Testis (tissue), 3 donors: ENCODE results near the gene IL1F10. TPM values are rescaled to one million over a fixed set of nuclear protein-coding genes. Genes with fewer than 3 reads are reported as not detected.
"Not testable (repeated sequence)": the region's sequence is repeated elsewhere in the genome, so short reads cannot be mapped to it uniquely, and the experiment has no call there.

ENCODE experiments used
- DNase-seq: peaks from one replicate; pipeline ENCODE4 v3.0.0-alpha.2; 2019
- H3K27ac ChIP-seq, 2 donors: fragments of 200-600 bp; sonication (generic); one replicate each; pipeline ENCODE4 v1.5.1; 2019
- H3K27me3 ChIP-seq: fragments of 200-600 bp; sonication (generic); one replicate; pipeline ENCODE4 v1.5.1; 2019
- H3K36me3 ChIP-seq: fragments of 200-600 bp; sonication (generic); one replicate; pipeline ENCODE4 v1.5.1; 2017; ENCODE audit warnings: low read depth; ENCODE audit errors: missing control alignments
- H3K4me1 ChIP-seq: fragments of 200-600 bp; sonication (generic); one replicate; pipeline ENCODE4 v1.5.1; 2019
- H3K4me3 ChIP-seq, 2 donors: fragments of 200-600 bp; sonication (generic); one replicate each; pipeline ENCODE4 v1.5.1; 2017 to 2019
- H3K9me3 ChIP-seq: fragments of 200-600 bp; sonication (generic); one replicate; pipeline ENCODE4 v1.5.1; 2017
- CTCF ChIP-seq, 3 experiments: fragments of 450-650 bp in 2 of 3; fragments of 200-600 bp in 1 of 3; sonication (generic) in 1 of 3; IDR thresholded peaks; one replicate each; pipeline ENCODE4 v1.5.1; 2016 to 2019; ENCODE audit warnings: antibody characterized with exemption in 3 of 3, mild to moderate bottlenecking in 2 of 3, moderate library complexity in 1 of 3
- POLR2A ChIP-seq: fragments of 450-650 bp; IDR thresholded peaks from one replicate; pipeline ENCODE4 v1.6.1; 2017; ENCODE audit warnings: antibody characterized with exemption, mild to moderate bottlenecking, moderate library complexity
- WGBS, 2 donors: methylation state at CpG; one replicate each; pipeline ENCODE4 v1.1.5; 2018; 5-methylcytosine and 5-hydroxymethylcytosine counted together
- intact Hi-C: fragments of 100-400 bp; cut with DNase I; formaldehyde crosslinking; loops from one replicate; pipeline ENCODE4 v1.15.1; 2023; ENCODE audit warnings: low total_unique reads
- polyA plus RNA-seq: library from polyadenylated mRNA; stranded (reverse); fragments of 350-450 nt; fragmentation: Illumina TruSeq; extraction: RNeasy Lipid Tissue Mini Kit (QIAGEN cat#74804); gene quantifications from one replicate; pipeline ENCODE4 v1.2.3, GENCODE V29; 2014; ENCODE audit warnings: low read depth, low replicate concordance; ENCODE audit not compliant: insufficient read depth
- total RNA-seq, 2 donors: library from RNA; depleted of rRNA; stranded (reverse); fragments of >200 nt; gene quantifications; one replicate each; pipeline ENCODE4 v1.2.3, GENCODE V29; 2016

IL1F10 gene
- total and polyA plus RNA-seq, 3 donors from 2014 or later = 0.68 TPM; not detected in 2

DNA sequence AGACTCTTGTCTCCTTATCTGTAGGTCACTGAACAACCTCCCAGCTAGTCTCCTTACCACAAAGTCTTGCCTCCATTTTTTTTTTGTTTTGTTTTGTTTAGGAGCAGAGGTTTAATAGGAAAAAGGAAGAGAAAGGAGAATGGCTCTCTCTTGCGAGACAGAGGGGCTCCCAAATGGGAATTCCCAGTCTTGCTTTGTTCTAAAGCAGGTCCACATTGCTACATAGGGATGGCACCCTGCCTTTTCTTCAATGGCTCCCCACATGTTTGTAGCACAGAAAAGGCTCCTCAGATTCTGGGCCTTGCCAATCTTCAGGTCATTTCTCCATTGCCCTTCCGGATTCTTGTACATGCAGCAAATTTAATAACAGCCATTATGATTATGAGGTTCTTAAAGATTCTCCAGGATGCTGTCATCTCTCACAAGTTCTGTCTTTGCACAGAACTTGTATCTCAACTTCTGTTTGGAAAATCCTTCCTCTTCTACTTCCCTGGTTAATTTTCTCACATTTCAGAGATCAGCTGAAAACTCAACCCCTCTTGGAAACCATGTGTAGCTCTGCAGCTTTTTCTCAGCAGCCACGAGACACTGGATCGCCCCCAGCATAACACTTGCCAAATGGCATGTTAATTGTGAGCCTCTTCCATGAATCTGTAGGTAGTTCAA is 23.6 kb downstream of the IL1F10 start:
- no peaks in the 10 kb centered on the region for H3K4me1 ChIP-seq
- no peaks in the 10 kb centered on the region for H3K36me3 ChIP-seq
- H3K27ac ChIP-seq = no peak overlapping the region
- no peak for TF ChIP-seq POLR2A
- no peaks in the 10 kb centered on the region for H3K9me3 ChIP-seq
- intact Hi-C loops = no loop called here
- no peak for DNase-seq
- H3K27me3 ChIP-seq = no peaks in the 10 kb centered on the region
- WGBS, 2 donors = 77 to 79% methylated on average over 4 of the region's 4 CpGs
- H3K4me3 ChIP-seq = no peak overlapping the region

DNA sequence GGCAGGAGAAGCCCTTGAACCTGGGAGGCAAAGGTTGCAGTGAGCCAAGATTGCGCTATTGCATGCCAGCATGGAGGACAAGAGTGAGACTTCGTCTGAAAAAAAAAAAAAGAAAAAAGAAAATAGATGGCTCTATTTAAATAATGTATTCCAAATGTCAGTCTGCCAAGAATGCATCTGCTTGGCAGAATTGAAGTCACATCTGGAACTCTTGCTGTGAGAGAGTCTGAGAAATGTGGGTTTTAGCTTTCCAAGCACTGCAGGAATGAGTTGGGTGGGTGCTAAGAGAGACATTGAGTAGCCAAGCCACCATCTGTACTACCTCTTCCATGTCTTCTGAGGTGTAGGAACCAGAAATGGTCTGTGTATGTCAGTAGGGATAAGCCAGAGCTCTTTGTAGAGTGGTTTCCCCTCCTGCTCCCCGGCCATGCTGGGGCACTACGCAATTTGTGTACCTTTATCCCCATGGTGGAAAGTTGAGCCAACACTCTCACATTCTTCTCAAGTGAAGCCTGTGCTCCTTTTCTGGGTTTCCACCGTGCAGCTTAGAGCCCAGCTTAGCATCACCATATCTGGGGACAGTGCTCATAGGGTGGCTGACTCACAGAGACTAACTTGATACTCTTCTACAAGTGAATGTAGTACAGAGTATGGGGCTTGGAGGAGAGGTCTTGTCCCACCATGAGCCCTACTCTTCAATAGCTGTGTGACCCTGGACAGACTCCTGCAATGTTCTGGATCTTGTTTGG is 25.3 kb downstream of the IL1F10 start:
- H3K4me1 ChIP-seq = no peaks in the 10 kb centered on the region
- no peaks in the 10 kb centered on the region for H3K27me3 ChIP-seq
- no peak overlapping the region for H3K4me3 ChIP-seq
- H3K27ac ChIP-seq = no peak overlapping the region
- 92 to 93% methylated on average over 5 of the region's 5 CpGs for WGBS, 2 donors
- no peaks in the 10 kb centered on the region for H3K36me3 ChIP-seq
- intact Hi-C loops = no loop called here
- no peak for DNase-seq
- no peaks in the 10 kb centered on the region for H3K9me3 ChIP-seq
- TF ChIP-seq POLR2A (no peak), CTCF (IDR thresholded peaks at IDR 0.05) (no peak)

GRCh38 chr2:113093613-113093977 is 25.8 kb downstream of the IL1F10 start:
- Histone ChIP-seq H3K4me3 (no peak overlapping the region), H3K27ac (no peak overlapping the region), H3K36me3 (no peaks in the 10 kb centered on the region), H3K9me3 (no peaks in the 10 kb centered on the region), H3K4me1 (no peaks in the 10 kb centered on the region), H3K27me3 (no peaks in the 10 kb centered on the region)
- no peak for TF ChIP-seq CTCF (IDR thresholded peaks at IDR 0.05)
- no peak for TF ChIP-seq POLR2A
- intact Hi-C loops = no loop called here
- DNase-seq = no peak
- WGBS, 2 donors = 40 to 63% methylated on average over 2 of the region's 2 CpGs

DNA sequence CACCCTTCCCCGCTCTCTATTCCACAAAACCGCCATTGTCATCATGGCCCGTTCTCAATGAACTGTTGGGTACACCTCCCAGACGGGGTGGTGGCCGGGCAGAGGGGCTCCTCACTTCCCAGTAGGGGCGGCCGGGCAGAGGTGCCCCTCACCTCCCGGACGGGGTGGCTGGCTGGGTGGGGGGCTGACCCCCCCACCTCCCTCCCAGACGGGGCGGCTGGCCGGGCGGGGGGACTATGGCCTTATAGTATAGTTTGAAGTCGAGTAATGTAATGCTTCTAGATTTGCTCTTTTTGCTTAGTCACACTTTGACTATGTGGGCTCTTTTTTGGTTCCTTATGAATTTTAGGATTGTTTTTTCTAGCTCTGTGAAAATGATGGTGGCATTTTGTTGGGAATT is 28.5 kb downstream of the IL1F10 start:
- DNase-seq, H3K27me3 ChIP-seq, intact Hi-C loops, H3K27ac ChIP-seq, H3K36me3 ChIP-seq, H3K4me1 ChIP-seq, H3K4me3 ChIP-seq, H3K9me3 ChIP-seq: not testable (repeated sequence)
- WGBS, 2 donors = 83 to 98% methylated on average over 14 of the region's 14 CpGs

DNA sequence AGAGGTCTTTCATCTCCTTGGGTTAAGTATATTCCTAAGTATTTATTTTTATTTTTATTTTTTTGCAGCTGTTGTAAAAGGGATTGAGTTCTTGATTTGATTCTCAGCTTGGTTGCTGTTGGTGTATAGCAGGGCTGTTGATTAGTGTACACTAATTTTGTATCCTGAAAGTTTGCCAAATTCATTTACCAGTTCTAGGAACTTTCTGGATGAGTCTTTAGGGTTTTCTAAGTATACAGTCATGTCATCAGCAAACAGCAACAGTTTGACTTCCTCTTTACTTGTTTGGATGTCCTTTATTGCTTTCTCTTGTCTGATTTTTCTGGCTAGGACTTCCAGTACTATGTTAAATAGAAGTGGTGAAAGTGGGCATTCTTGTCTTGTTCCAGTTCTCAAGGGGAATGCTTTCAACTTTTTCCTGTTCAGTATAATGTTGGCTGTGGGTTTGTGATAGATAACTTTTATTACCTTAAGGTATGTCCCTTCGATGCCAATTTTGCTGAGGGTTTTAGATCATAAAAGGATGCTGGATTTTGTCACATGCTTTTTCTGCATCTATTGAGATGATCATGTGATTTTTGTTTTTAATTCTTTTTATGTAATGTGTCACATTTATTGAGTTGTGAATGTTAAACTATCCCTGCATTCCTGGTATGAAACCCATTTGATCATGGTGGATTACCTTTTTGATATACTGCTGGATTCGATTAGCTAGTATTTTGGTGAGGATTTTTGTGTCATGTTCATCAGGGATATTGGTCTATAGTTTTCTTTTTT is 29.3 kb downstream of the IL1F10 start:
- intact Hi-C loops, H3K4me1 ChIP-seq, H3K9me3 ChIP-seq, H3K27me3 ChIP-seq, H3K36me3 ChIP-seq, DNase-seq, H3K4me3 ChIP-seq, H3K27ac ChIP-seq: not testable (repeated sequence)
- 46 to 86% methylated on average over 2 of the region's 2 CpGs for WGBS, 2 donors

DNA sequence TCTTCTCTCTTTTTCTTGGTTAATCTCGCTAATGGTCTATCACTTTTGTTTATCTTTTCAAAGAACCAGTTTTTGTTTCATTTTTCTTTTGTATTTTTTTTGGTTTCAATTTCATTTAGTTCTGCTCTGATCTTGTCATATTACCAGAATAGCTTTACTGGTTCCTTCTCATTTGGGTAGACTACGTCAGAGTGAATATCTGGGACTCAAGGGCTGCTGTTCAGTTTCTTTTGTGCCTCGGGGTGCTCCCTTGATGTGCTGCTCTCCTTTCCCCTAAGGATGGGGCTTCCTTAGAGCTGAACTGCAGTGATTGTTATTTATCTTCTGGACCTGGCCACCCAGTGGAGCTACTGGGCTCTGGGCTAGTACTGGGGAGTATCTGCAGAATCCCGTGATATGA is 30.3 kb downstream of the IL1F10 start:
- H3K27me3 ChIP-seq = no peaks in the 10 kb centered on the region
- no peaks in the 10 kb centered on the region for H3K36me3 ChIP-seq
- intact Hi-C loops = no loop called here
- no peaks in the 10 kb centered on the region for H3K9me3 ChIP-seq
- 78 to 94% methylated on average over 3 to 4 of the region's 4 CpGs for WGBS, 2 donors
- no peaks in the 10 kb centered on the region for H3K4me1 ChIP-seq
- H3K27ac ChIP-seq = no peak overlapping the region
- H3K4me3 ChIP-seq = no peak overlapping the region
- no peak for DNase-seq
- TF ChIP-seq CTCF (IDR thresholded peaks at IDR 0.05) = no peak
- TF ChIP-seq POLR2A = no peak
